ENCODE data around the gene CTNND2.

- no peak for TF ChIP-seq CTCF (IDR thresholded peaks at IDR 0.05; ENCODE audit: low read depth, low read length, missing input control)
- no peak for TF ChIP-seq REST (IDR thresholded peaks at IDR 0.05)
Observed at GRCh38 chr5:11302663-11303062, 601.6 kb downstream of the CTNND2 start.
